H1 (cell line): ENCODE results near the gene PLD6. TPM values are rescaled to one million over a fixed set of nuclear protein-coding genes. Genes with fewer than 3 reads are reported as not detected.

Experiments used
- CTCF ChIA-PET: fragments of 300-600 bp; sonication (Branson Sonifier 250); formaldehyde crosslinking; loops from one replicate; lab custom pipeline; 2021; ENCODE audit not compliant: partially characterized antibody; lab: Charles Lee
- POLR2A ChIA-PET: fragments of 300-600 bp; sonication (Branson Sonifier 250); formaldehyde crosslinking; loops from one replicate; lab custom pipeline; 2021; ENCODE audit warnings: inconsistent platforms; ENCODE audit not compliant: partially characterized antibody; lab: Charles Lee
- DNase-seq, 2 experiments: peaks; one replicate each; pipeline versions ENCODE4 v3.0.0 to v3.0.0-alpha.2; 2010 to 2022; ENCODE audit warnings: low spot score in 2 of 2, low read depth in 1 of 2, mixed read lengths in 1 of 2
- FAIRE-seq: peaks from 2 replicates; lab custom pipeline; 2011; peaks lifted over from hg19 to GRCh38; lab: Jason Lieb, UNC
- H2AFZ ChIP-seq: 2 replicates; pipeline ENCODE4 v1.8.1; 2012; ENCODE audit warnings: low read length, inconsistent platforms
- H2AK5ac ChIP-seq: 2 replicates; pipeline ENCODE4 v1.6.1; 2013; ENCODE audit warnings: low read depth, low read length
- H2BK120ac ChIP-seq: replicated peaks from 2 replicates; pipeline ENCODE3; 2013; ENCODE audit warnings: low read depth, low read length, inconsistent platforms
- H2BK12ac ChIP-seq: 2 replicates; pipeline ENCODE4 v1.6.1; 2013; ENCODE audit warnings: low read depth, low read length
- H2BK15ac ChIP-seq: 2 replicates; pipeline ENCODE4 v1.6.1; 2013; ENCODE audit warnings: low read length
- H2BK20ac ChIP-seq: 2 replicates; pipeline ENCODE4 v1.6.1; 2013; ENCODE audit warnings: low read length
- H2BK5ac ChIP-seq: 2 replicates; pipeline ENCODE4 v1.6.1; 2013; ENCODE audit warnings: low read depth, low read length
- H3K14ac ChIP-seq: 2 replicates; pipeline ENCODE4 v1.6.1; 2013; ENCODE audit warnings: inconsistent platforms; ENCODE audit not compliant: insufficient read length
- H3K18ac ChIP-seq: 2 replicates; pipeline ENCODE4 v1.6.1; 2013; ENCODE audit warnings: low read length; ENCODE audit errors: extremely low read depth
- H3K23ac ChIP-seq: 2 replicates; pipeline ENCODE4 v1.6.1; 2013; ENCODE audit warnings: inconsistent platforms; ENCODE audit not compliant: insufficient read length
- H3K23me2 ChIP-seq: 2 replicates; pipeline ENCODE4 v1.6.1; 2013; ENCODE audit warnings: low read depth, low read length
- H3K27ac ChIP-seq: 2 replicates; pipeline ENCODE4 v1.6.1; 2011; ENCODE audit warnings: low read depth, low read length, inconsistent platforms
- H3K27me3 ChIP-seq, 4 experiments: replicated peaks in 1 of 4; 1 replicate in 1 of 4; 2 replicates in 3 of 4; pipeline versions ENCODE4 v1.6.1 to v1.8.1; 2011 to 2013; ENCODE audit warnings: low read length in 3 of 4, mild to moderate bottlenecking in 3 of 4, inconsistent platforms in 2 of 4, mixed read lengths in 2 of 4, moderate library complexity in 1 of 4; ENCODE audit not compliant: control insufficient read depth in 3 of 4, insufficient read depth in 3 of 4; ENCODE audit errors: extremely low read depth in 1 of 4
- H3K36me3 ChIP-seq, 4 experiments: 2 replicates each; pipeline versions ENCODE4 v1.6.1 to v1.8.1; 2011 to 2013; ENCODE audit warnings: mild to moderate bottlenecking in 4 of 4, low read length in 3 of 4, moderate library complexity in 2 of 4, control low read depth in 1 of 4, inconsistent platforms in 1 of 4; ENCODE audit not compliant: insufficient read depth in 4 of 4, control insufficient read depth in 2 of 4
- H3K4ac ChIP-seq: replicated peaks from 2 replicates; pipeline ENCODE3; 2013; ENCODE audit warnings: low read length, low read depth, mixed read lengths, inconsistent platforms; ENCODE audit not compliant: insufficient read length
- H3K4me1 ChIP-seq, 4 experiments: replicated peaks in 1 of 4; 1 replicate in 1 of 4; 2 replicates in 3 of 4; pipeline versions ENCODE4 v1.6.1 to v1.8.1; 2011 to 2013; ENCODE audit warnings: low read length in 3 of 4, inconsistent platforms in 2 of 4, mixed read lengths in 1 of 4; ENCODE audit not compliant: insufficient read depth in 4 of 4, control insufficient read depth in 3 of 4
- H3K4me2 ChIP-seq, 2 experiments: 2 replicates each; pipeline versions ENCODE4 v1.6.1 to v1.8.1; 2011 to 2013; ENCODE audit warnings: low read depth in 2 of 2, low read length in 2 of 2, control low read depth in 1 of 2, inconsistent platforms in 1 of 2, mild to moderate bottlenecking in 1 of 2; ENCODE audit not compliant: insufficient read depth in 1 of 2
- H3K4me3 ChIP-seq, 4 experiments: fragments of 200-600, 300-600 bp in 1 of 4; sonication (generic), shearing (Covaris generic), sonication (Bioruptor Twin) in 1 of 4; 2 replicates each; pipeline versions ENCODE4 v1.5.1 to v1.8.1; 2011 to 2016; ENCODE audit warnings: low read length in 4 of 4, low read depth in 3 of 4, control low read depth in 2 of 4, inconsistent platforms in 2 of 4, mild to moderate bottlenecking in 2 of 4, mixed read lengths in 1 of 4, moderate library complexity in 1 of 4; ENCODE audit not compliant: insufficient read depth in 2 of 4; ENCODE audit errors: extremely low read depth in 1 of 4
- H3K56ac ChIP-seq: replicated peaks from 2 replicates; pipeline ENCODE3; 2013; ENCODE audit warnings: low read depth, mild to moderate bottlenecking, mixed read lengths, low read length, inconsistent platforms; ENCODE audit not compliant: insufficient read length
- H3K79me1 ChIP-seq: 2 replicates; pipeline ENCODE4 v1.6.1; 2013; ENCODE audit warnings: low read depth, low read length, control low read depth
- H3K79me2 ChIP-seq, 2 experiments: 2 replicates each; pipeline versions ENCODE4 v1.6.1 to v1.8.1; 2012 to 2013; ENCODE audit warnings: low read length in 2 of 2, mild to moderate bottlenecking in 2 of 2, inconsistent platforms in 1 of 2; ENCODE audit not compliant: insufficient read depth in 2 of 2, control insufficient read depth in 1 of 2
- H3K9ac ChIP-seq, 4 experiments: replicated peaks in 1 of 4; 1 replicate in 1 of 4; 2 replicates in 3 of 4; pipeline versions ENCODE4 v1.6.1 to v1.8.1; 2011 to 2013; ENCODE audit warnings: low read depth in 3 of 4, low read length in 3 of 4, control low read depth in 2 of 4, mild to moderate bottlenecking in 2 of 4, moderate library complexity in 2 of 4, inconsistent platforms in 1 of 4; ENCODE audit errors: extremely low read depth in 1 of 4
- H3K9me3 ChIP-seq, 2 experiments: 2 replicates each; pipeline versions ENCODE4 v1.6.1 to v1.8.1; 2012 to 2013; ENCODE audit warnings: mild to moderate bottlenecking in 2 of 2, moderate library complexity in 2 of 2, control low read depth in 1 of 2, inconsistent platforms in 1 of 2, low read depth in 1 of 2, low read length in 1 of 2, mixed read lengths in 1 of 2; ENCODE audit not compliant: insufficient read depth in 2 of 2
- H4K20me1 ChIP-seq, 2 experiments: replicated peaks in 1 of 2; 2 replicates each; pipeline versions ENCODE3 to v1.8.1; 2011 to 2013; ENCODE audit warnings: inconsistent platforms in 2 of 2, low read length in 2 of 2, mild to moderate bottlenecking in 1 of 2; ENCODE audit not compliant: insufficient read depth in 2 of 2, control insufficient read depth in 1 of 2
- H4K5ac ChIP-seq: 2 replicates; pipeline ENCODE4 v1.6.1; 2013; ENCODE audit warnings: low read length, low read depth, mixed read lengths, inconsistent platforms; ENCODE audit not compliant: insufficient read length
- H4K8ac ChIP-seq: 2 replicates; pipeline ENCODE4 v1.8.0; 2013; ENCODE audit warnings: mild to moderate bottlenecking, moderate library complexity, low read length, inconsistent platforms; ENCODE audit not compliant: insufficient read depth; ENCODE audit errors: extremely low read depth
- H4K91ac ChIP-seq: replicated peaks from 2 replicates; pipeline ENCODE3; 2013; ENCODE audit warnings: low read length, mixed read lengths, inconsistent platforms; ENCODE audit not compliant: insufficient read length
- CREB1 ChIP-seq: IDR thresholded peaks from 2 replicates; pipeline ENCODE4 v1.6.1; 2012; ENCODE audit warnings: inconsistent platforms
- WGBS, 2 experiments: shearing (Covaris generic) in 1 of 2; methylation state at CpG; one replicate each; pipeline versions ENCODE4 v1.1.6 to v1.1.7; 2013 to 2015; ENCODE audit warnings: low lambda C conversion rate in 2 of 2, mixed read lengths in 2 of 2, inconsistent platforms in 1 of 2, low coverage in 1 of 2, missing lambda C conversion rate in 1 of 2; ENCODE audit not compliant: insufficient replicate concordance in 2 of 2, insufficient coverage in 1 of 2, insufficient read length in 1 of 2; ENCODE audit errors: extremely low coverage in 1 of 2, missing lambda C conversion rate in 1 of 2; 5-methylcytosine and 5-hydroxymethylcytosine counted together
- polyA plus RNA-seq, 7 experiments: library from polyadenylated mRNA; depleted of rRNA in 3 of 7; stranded (reverse) in 5 of 7; unstranded in 2 of 7; fragments of >200 nt in 5 of 7; fragments of 200-250 nt in 2 of 7; gene quantifications; 1 replicate in 5 of 7; 2 replicates in 1 of 7; 4 replicates in 1 of 7; pipeline versions ENCODE4 v1.2.1 to v1.2.3, GENCODE V29; 2011 to 2013; ENCODE audit warnings: missing spikeins in 2 of 7, mixed read lengths in 2 of 7
- total RNA-seq: library from RNA; stranded (reverse); fragmentation: NEBNext Ultra II Directional; extraction: Animal tissue kit (Norgen Biotek cat#: 25700); gene quantifications from 2 replicates; pipeline ENCODE4 v1.2.1, GENCODE V29; 2021

PLD6 gene
- total and polyA plus RNA-seq, 2 of the 8 experiments (the other 6 are each of a cell fraction or from before 2014, with no cell fraction given) = 0.20 to 0.22 TPM

- no peak overlapping the region for H2BK20ac ChIP-seq
- no peak for FAIRE-seq
- 84% methylated on average over 7 of the region's 7 CpGs; no CpG with 5 or more reads in 1 of the 2 experiments for WGBS, 2 experiments
- TF ChIP-seq CREB1 = no peak
Observed at GRCh38 chr17:17171186-17171585, 34.9 kb downstream of the PLD6 start.

More at GRCh38 chr17:17171186-17171585, 34.9 kb downstream of the PLD6 start:
- Histone ChIP-seq H3K79me1 (no peaks in the 10 kb centered on the region), H4K91ac (no peak overlapping the region), H4K5ac (no peak overlapping the region), H2BK120ac (no peak overlapping the region), H3K9me3 (no peaks in the 10 kb centered on the region), H3K23me2 (no peaks in the 10 kb centered on the region), H3K9ac (no peak overlapping the region), H2BK5ac (no peak overlapping the region), H2BK12ac (no peak overlapping the region), H3K4ac (no peak overlapping the region), H4K8ac (no peak overlapping the region), H3K27ac (no peak overlapping the region), H3K4me2 (no peak overlapping the region), H3K14ac (no peak overlapping the region), H2BK15ac (no peak overlapping the region), H3K4me1 (no peaks in the 10 kb centered on the region), H3K79me2 (no peaks in the 10 kb centered on the region), H4K20me1 (peaks cover 0 to 7% of the 10 kb centered on the region in 2 experiments), H3K23ac (no peak overlapping the region), H2AFZ (no peak overlapping the region), H3K56ac (no peak overlapping the region), H3K36me3 (peaks cover 3 to 15% (median 11%) of the 10 kb centered on the region in 4 experiments; a peak in 7 of 8 replicates), H3K4me3 (no peak overlapping the region), H3K18ac (no peak overlapping the region), H2AK5ac (no peak overlapping the region), H3K27me3 (no peaks in the 10 kb centered on the region; a peak in 1 of 7 replicates)
- no peak for DNase-seq
- POLR2A ChIA-PET = no interaction called here
- CTCF ChIA-PET = interaction anchor here (0.5 to 2.9 kb wide), 6 partner anchors 15 to 490 kb away, joined by 3 to 16 read pairs (median 4); no protein-coding TSS in a partner anchor
